HepG2 (cell line): ENCODE data around the gene KRCC1. TPM values are rescaled to one million over a fixed set of nuclear protein-coding genes. Genes with fewer than 3 reads are reported as not detected.
A peak's percentile ranks its signal among the peaks of the same experiment; 100 is the strongest.

Experiments used
- BHLHE40 ChIP-seq: IDR thresholded peaks from 2 replicates; pipeline ENCODE4 v1.6.1; 2011; ENCODE audit warnings: low read length, improper control_type of control experiment
- CBX2 ChIP-seq, 2 experiments: fragments of 200-600 bp in 1 of 2; sonication (generic); formaldehyde crosslinking in 1 of 2; IDR thresholded peaks; 2 replicates each; pipeline versions ENCODE4 v1.7.0 to v1.8.1; 2018 to 2022; ENCODE audit warnings: low read depth in 2 of 2, low read length in 1 of 2, mild to moderate bottlenecking in 1 of 2, missing genetic modification reagents in 1 of 2
- DRAP1 ChIP-seq: IDR thresholded peaks from 2 replicates; pipeline ENCODE4 v1.6.1; 2016; ENCODE audit warnings: missing genetic modification reagents, missing compliant biosample characterization
- HDAC1 ChIP-seq: sonication (generic); formaldehyde crosslinking; IDR thresholded peaks from 2 replicates; pipeline ENCODE4 v1.5.1; 2020; ENCODE audit warnings: mild to moderate bottlenecking, missing genetic modification reagents
- HOMEZ ChIP-seq: IDR thresholded peaks from 2 replicates; pipeline ENCODE4 v1.6.1; 2016; ENCODE audit warnings: low read depth
- MEIS2 ChIP-seq: sonication (generic); formaldehyde crosslinking; IDR thresholded peaks from 2 replicates; pipeline ENCODE4 v1.9.0; 2021; ENCODE audit warnings: mild to moderate bottlenecking, missing genetic modification reagents
- POLR2AphosphoS5 ChIP-seq: IDR thresholded peaks from 2 replicates; pipeline ENCODE4 v1.6.1; 2012; ENCODE audit warnings: low read depth, low read length
- RELA ChIP-seq: sonication (generic); formaldehyde crosslinking; IDR thresholded peaks from 2 replicates; pipeline ENCODE4 v1.4.0; 2020; ENCODE audit warnings: missing genetic modification reagents
- SIN3B ChIP-seq: fragments of 150-350 bp; IDR thresholded peaks from 2 replicates; pipeline ENCODE4 v1.6.1; 2014; ENCODE audit warnings: low read length
- TBP ChIP-seq: sonication (generic); formaldehyde crosslinking; IDR thresholded peaks from 2 replicates; pipeline ENCODE4 v1.5.0; 2020; ENCODE audit warnings: missing genetic modification reagents
- ZBTB20 ChIP-seq: sonication (generic); formaldehyde crosslinking; IDR thresholded peaks from 2 replicates; pipeline ENCODE4 v1.8.1; 2023; ENCODE audit warnings: missing genetic modification reagents, low read depth, mild to moderate bottlenecking, borderline replicate concordance
- ZNF138 ChIP-seq: sonication (generic); formaldehyde crosslinking; IDR thresholded peaks from 2 replicates; pipeline ENCODE4 v1.5.0; 2020; ENCODE audit warnings: mild to moderate bottlenecking, low read depth, missing genetic modification reagents
- ZNF33A ChIP-seq: sonication (generic); formaldehyde crosslinking; IDR thresholded peaks from 2 replicates; pipeline ENCODE4 v1.5.1; 2020; ENCODE audit warnings: missing genetic modification reagents, mild to moderate bottlenecking, moderate library complexity, borderline replicate concordance
- ZNF44 ChIP-seq: sonication (generic); formaldehyde crosslinking; IDR thresholded peaks from 2 replicates; pipeline ENCODE4 v1.5.1; 2020; ENCODE audit warnings: mild to moderate bottlenecking, missing genetic modification reagents
- ZNF569 ChIP-seq: sonication (generic); formaldehyde crosslinking; IDR thresholded peaks from 2 replicates; pipeline ENCODE4 v1.5.0; 2020; ENCODE audit warnings: mild to moderate bottlenecking, missing genetic modification reagents, moderate library complexity, borderline replicate concordance
- ZNF598 ChIP-seq: sonication (generic); formaldehyde crosslinking; IDR thresholded peaks from 2 replicates; pipeline ENCODE4 v1.5.1; 2020; ENCODE audit warnings: mild to moderate bottlenecking, missing genetic modification reagents, borderline replicate concordance
- ZNF614 ChIP-seq: IDR thresholded peaks from 2 replicates; pipeline ENCODE4 v1.6.1; 2018; ENCODE audit warnings: missing biosample characterization, missing genetic modification reagents, inconsistent platforms, borderline replicate concordance
- polyA plus RNA-seq, 8 experiments: library from polyadenylated mRNA; depleted of rRNA in 3 of 8; stranded (reverse) in 7 of 8; unstranded in 1 of 8; fragments of >200 nt; fragmentation: Illumina TruSeq in 4 of 8; extraction: Trizol in 4 of 8; gene quantifications; 2 replicates each; pipeline versions ENCODE4 v1.2.1 to v1.2.3, GENCODE V29; 2011 to 2016; ENCODE audit warnings: low read depth in 4 of 8, missing spikeins in 1 of 8, mixed read lengths in 1 of 8; ENCODE audit not compliant: insufficient read depth in 1 of 8
- total RNA-seq, 5 experiments: library from RNA; depleted of rRNA; stranded (reverse); fragments of >200 nt; fragmentation: Illumina TruSeq; extraction: Trizol; gene quantifications; 2 replicates each; pipeline ENCODE4 v1.2.3, GENCODE V29; 2016; ENCODE audit warnings: low read depth in 1 of 5
- TF ChIP-seq, protein P1 (sequence below): sonication (generic); formaldehyde crosslinking; IDR thresholded peaks from 2 replicates; pipeline ENCODE4 v1.4.0; 2020; ENCODE audit warnings: missing genetic modification reagents; ENCODE audit errors: not compliant biosample characterization
- TF ChIP-seq, protein P2 (sequence below): sonication (generic); formaldehyde crosslinking; IDR thresholded peaks from 2 replicates; pipeline ENCODE4; 2020; ENCODE audit warnings: missing genetic modification reagents, mild to moderate bottlenecking, borderline replicate concordance
- TF ChIP-seq, protein P3 (sequence below), 2 experiments: IDR thresholded peaks; 2 replicates each; pipeline ENCODE4 v1.6.1; 2011 to 2012; ENCODE audit warnings: low read length in 2 of 2, borderline replicate concordance in 1 of 2, low read depth in 1 of 2, mild to moderate bottlenecking in 1 of 2, moderate library complexity in 1 of 2

KRCC1 gene
- total and polyA plus RNA-seq, 2 of the 13 experiments (the other 11 are each of a cell fraction or from before 2014, with no cell fraction given): 6.5 to 7.7 TPM

- TF ChIP-seq ZNF569 (peak; percentile 34; the same call in 1 of the 2 replicates), SIN3B (no peak), DRAP1 (CRISPR knock-in tag) (no peak), BHLHE40 (no peak), MEIS2 (CRISPR knock-in tag) (no peak), CBX2 (IDR thresholded peaks at IDR 0.05; ENCODE audit: low read depth, low read length) (no peak), CBX2 (CRISPR knock-in tag; IDR thresholded peaks at IDR 0.05; ENCODE audit: low read depth) (no peak), ZNF33A (CRISPR knock-in tag) (peak; percentile 63; the same call in 1 of the 2 replicates), POLR2AphosphoS5 (0 out of 2 replicates have a peak, but pooled peaks have one; percentile 42), HDAC1 (no peak), ZNF598 (CRISPR knock-in tag) (no peak), ZNF44 (CRISPR knock-in tag) (no peak), ZNF138 (CRISPR knock-in tag) (no peak), ZNF614 (no peak), RELA (CRISPR knock-in tag) (no peak), ZBTB20 (CRISPR knock-in tag) (peak; percentile 17; the same call in 1 of the 2 replicates), TBP (CRISPR knock-in tag) (no peak), HOMEZ (no peak)
- TF ChIP-seq, protein P1, sequence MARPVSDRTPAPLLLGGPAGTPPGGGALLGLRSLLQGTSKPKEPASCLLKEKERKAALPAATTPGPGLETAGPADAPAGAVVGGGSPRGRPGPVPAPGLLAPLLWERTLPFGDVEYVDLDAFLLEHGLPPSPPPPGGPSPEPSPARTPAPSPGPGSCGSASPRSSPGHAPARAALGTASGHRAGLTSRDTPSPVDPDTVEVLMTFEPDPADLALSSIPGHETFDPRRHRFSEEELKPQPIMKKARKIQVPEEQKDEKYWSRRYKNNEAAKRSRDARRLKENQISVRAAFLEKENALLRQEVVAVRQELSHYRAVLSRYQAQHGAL: no peak
- TF ChIP-seq, protein P2, sequence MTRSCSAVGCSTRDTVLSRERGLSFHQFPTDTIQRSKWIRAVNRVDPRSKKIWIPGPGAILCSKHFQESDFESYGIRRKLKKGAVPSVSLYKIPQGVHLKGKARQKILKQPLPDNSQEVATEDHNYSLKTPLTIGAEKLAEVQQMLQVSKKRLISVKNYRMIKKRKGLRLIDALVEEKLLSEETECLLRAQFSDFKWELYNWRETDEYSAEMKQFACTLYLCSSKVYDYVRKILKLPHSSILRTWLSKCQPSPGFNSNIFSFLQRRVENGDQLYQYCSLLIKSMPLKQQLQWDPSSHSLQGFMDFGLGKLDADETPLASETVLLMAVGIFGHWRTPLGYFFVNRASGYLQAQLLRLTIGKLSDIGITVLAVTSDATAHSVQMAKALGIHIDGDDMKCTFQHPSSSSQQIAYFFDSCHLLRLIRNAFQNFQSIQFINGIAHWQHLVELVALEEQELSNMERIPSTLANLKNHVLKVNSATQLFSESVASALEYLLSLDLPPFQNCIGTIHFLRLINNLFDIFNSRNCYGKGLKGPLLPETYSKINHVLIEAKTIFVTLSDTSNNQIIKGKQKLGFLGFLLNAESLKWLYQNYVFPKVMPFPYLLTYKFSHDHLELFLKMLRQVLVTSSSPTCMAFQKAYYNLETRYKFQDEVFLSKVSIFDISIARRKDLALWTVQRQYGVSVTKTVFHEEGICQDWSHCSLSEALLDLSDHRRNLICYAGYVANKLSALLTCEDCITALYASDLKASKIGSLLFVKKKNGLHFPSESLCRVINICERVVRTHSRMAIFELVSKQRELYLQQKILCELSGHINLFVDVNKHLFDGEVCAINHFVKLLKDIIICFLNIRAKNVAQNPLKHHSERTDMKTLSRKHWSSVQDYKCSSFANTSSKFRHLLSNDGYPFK (CRISPR knock-in tag): no peak
- TF ChIP-seq, protein P3, sequence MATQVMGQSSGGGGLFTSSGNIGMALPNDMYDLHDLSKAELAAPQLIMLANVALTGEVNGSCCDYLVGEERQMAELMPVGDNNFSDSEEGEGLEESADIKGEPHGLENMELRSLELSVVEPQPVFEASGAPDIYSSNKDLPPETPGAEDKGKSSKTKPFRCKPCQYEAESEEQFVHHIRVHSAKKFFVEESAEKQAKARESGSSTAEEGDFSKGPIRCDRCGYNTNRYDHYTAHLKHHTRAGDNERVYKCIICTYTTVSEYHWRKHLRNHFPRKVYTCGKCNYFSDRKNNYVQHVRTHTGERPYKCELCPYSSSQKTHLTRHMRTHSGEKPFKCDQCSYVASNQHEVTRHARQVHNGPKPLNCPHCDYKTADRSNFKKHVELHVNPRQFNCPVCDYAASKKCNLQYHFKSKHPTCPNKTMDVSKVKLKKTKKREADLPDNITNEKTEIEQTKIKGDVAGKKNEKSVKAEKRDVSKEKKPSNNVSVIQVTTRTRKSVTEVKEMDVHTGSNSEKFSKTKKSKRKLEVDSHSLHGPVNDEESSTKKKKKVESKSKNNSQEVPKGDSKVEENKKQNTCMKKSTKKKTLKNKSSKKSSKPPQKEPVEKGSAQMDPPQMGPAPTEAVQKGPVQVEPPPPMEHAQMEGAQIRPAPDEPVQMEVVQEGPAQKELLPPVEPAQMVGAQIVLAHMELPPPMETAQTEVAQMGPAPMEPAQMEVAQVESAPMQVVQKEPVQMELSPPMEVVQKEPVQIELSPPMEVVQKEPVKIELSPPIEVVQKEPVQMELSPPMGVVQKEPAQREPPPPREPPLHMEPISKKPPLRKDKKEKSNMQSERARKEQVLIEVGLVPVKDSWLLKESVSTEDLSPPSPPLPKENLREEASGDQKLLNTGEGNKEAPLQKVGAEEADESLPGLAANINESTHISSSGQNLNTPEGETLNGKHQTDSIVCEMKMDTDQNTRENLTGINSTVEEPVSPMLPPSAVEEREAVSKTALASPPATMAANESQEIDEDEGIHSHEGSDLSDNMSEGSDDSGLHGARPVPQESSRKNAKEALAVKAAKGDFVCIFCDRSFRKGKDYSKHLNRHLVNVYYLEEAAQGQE (IDR thresholded peaks at IDR 0.05; ENCODE audit: borderline replicate concordance in 1 of 2, low read depth in 1 of 2, low read length in 2 of 2): 0 out of 4 replicates have a peak, but pooled peaks of 1 of the 2 experiments have one; percentile 17
Observed at GRCh38 chr2:88054782-88055370, 707 bp downstream of the KRCC1 start (continued).
